ENCODE measurements around the gene RPL27A.
A peak's percentile ranks its signal among the peaks of the same experiment; 100 is the strongest.

Gene RPL27A

GRCh38 chr11:8698917-8699441 is 16.4 kb downstream of the RPL27A start:
- H3K27me3 ChIP-seq = no peaks in the 10 kb centered on the region
- H3K4me2 ChIP-seq = peak overlapping the region; percentile 80 to 96 (median 84)
- no peak overlapping the region for H3K27ac ChIP-seq
- TF ChIP-seq Cebpa-rat (IDR thresholded peaks at IDR 0.05) = no peak
- H3K4me1 ChIP-seq = peaks cover 29 to 53% (median 37%) of the 10 kb centered on the region in 10 experiments
- H3K4me3 ChIP-seq = no peak overlapping the region
- peaks cover 0 to 60% (median 24%) of the 10 kb centered on the region in 11 experiments; a peak in 15 of 22 replicates for H4K20me1 ChIP-seq
- H3K36me3 ChIP-seq = peaks cover 0 to 37% (median 15%) of the 10 kb centered on the region in 11 experiments; a peak in 15 of 22 replicates
- no peaks in the 10 kb centered on the region for H3K9me3 ChIP-seq (replicated peaks in 1 of 11)
- no peak overlapping the region for H3K9ac ChIP-seq

GRCh38 chr11:8699903-8700302 is 17.3 kb downstream of the RPL27A start:
- no peak for TF ChIP-seq Cebpa-rat (IDR thresholded peaks at IDR 0.05)
- Histone ChIP-seq H3K27me3 (no peaks in the 10 kb centered on the region), H3K9ac (peak overlapping the region in 6 of 11 experiments; percentile 3 to 44 (median 20); a peak in 4 of 22 replicates), H3K4me2 (peak overlapping the region; percentile 80 to 96 (median 84)), H3K36me3 (peaks cover 0 to 28% (median 8%) of the 10 kb centered on the region in 11 experiments; a peak in 12 of 22 replicates), H3K4me1 (peaks cover 21 to 62% (median 36%) of the 10 kb centered on the region in 10 experiments), H3K27ac (peak overlapping the region in 9 of 11 experiments; percentile 13 to 65 (median 42); a peak in 12 of 22 replicates), H3K9me3 (replicated peaks in 1 of 11) (no peaks in the 10 kb centered on the region), H4K20me1 (peaks cover 0 to 51% (median 24%) of the 10 kb centered on the region in 11 experiments; a peak in 13 of 22 replicates), H3K4me3 (no peak overlapping the region; a peak in 1 of 20 replicates)

- Histone ChIP-seq H3K36me3 (peaks cover 0 to 9% (median 0%) of the 10 kb centered on the region in 11 experiments; a peak in 3 of 22 replicates), H3K9ac (no peak overlapping the region), H3K27ac (no peak overlapping the region), H3K9me3 (replicated peaks in 1 of 11) (no peaks in the 10 kb centered on the region), H3K4me1 (peaks cover 20 to 60% (median 35%) of the 10 kb centered on the region in 10 experiments), H4K20me1 (peaks cover 0 to 30% (median 13%) of the 10 kb centered on the region in 11 experiments; a peak in 11 of 22 replicates), H3K4me3 (no peak overlapping the region), H3K4me2 (no peak overlapping the region), H3K27me3 (no peaks in the 10 kb centered on the region)
- TF ChIP-seq Cebpa-rat (IDR thresholded peaks at IDR 0.05) = no peak
Measured at GRCh38 chr11:8701891-8702597, 19.5 kb downstream of the RPL27A start.

- Histone ChIP-seq H3K36me3 (peaks cover 0 to 5% (median 0%) of the 10 kb centered on the region in 11 experiments; a peak in 2 of 22 replicates), H4K20me1 (peaks cover 0 to 25% (median 9%) of the 10 kb centered on the region in 11 experiments; a peak in 10 of 22 replicates), H3K9me3 (replicated peaks in 1 of 11) (no peaks in the 10 kb centered on the region), H3K4me2 (no peak overlapping the region), H3K27me3 (no peaks in the 10 kb centered on the region), H3K27ac (no peak overlapping the region), H3K4me1 (peaks cover 21 to 55% (median 32%) of the 10 kb centered on the region in 10 experiments), H3K9ac (no peak overlapping the region), H3K4me3 (no peak overlapping the region)
- no peak for TF ChIP-seq Cebpa-rat (IDR thresholded peaks at IDR 0.05)
Measured at GRCh38 chr11:8702598-8702915, 20.0 kb downstream of the RPL27A start.

GRCh38 chr11:8704136-8704535 is 21.5 kb downstream of the RPL27A start:
- TF ChIP-seq Cebpa-rat (IDR thresholded peaks at IDR 0.05) = no peak
- H3K27ac ChIP-seq = no peak overlapping the region
- no peaks in the 10 kb centered on the region for H3K36me3 ChIP-seq
- H3K4me2 ChIP-seq = peak overlapping the region in 5 of 11 experiments; percentile 45 to 54 (median 50); a peak in 9 of 22 replicates
- H3K4me1 ChIP-seq = peaks cover 28 to 40% (median 33%) of the 10 kb centered on the region in 10 experiments
- H3K9me3 ChIP-seq (replicated peaks in 1 of 11) = no peaks in the 10 kb centered on the region
- no peaks in the 10 kb centered on the region for H3K27me3 ChIP-seq
- H3K4me3 ChIP-seq = no peak overlapping the region
- H3K9ac ChIP-seq = no peak overlapping the region
- peaks cover 0 to 12% (median 0%) of the 10 kb centered on the region in 11 experiments; a peak in 6 of 22 replicates for H4K20me1 ChIP-seq

- Histone ChIP-seq H3K4me3 (no peak overlapping the region), H3K9ac (no peak overlapping the region), H3K9me3 (replicated peaks in 1 of 11) (no peaks in the 10 kb centered on the region), H3K4me2 (peak overlapping the region in 5 of 11 experiments; percentile 45 to 54 (median 50); a peak in 10 of 22 replicates), H3K27me3 (no peaks in the 10 kb centered on the region; a peak in 1 of 22 replicates), H4K20me1 (peaks cover 0 to 3% (median 0%) of the 10 kb centered on the region in 11 experiments; a peak in 2 of 22 replicates), H3K4me1 (peaks cover 18 to 30% (median 25%) of the 10 kb centered on the region in 10 experiments), H3K27ac (0 out of 22 replicates have a peak overlapping the region, but pooled peaks of 1 of the 11 experiments have one; percentile 33), H3K36me3 (no peaks in the 10 kb centered on the region)
- TF ChIP-seq Cebpa-rat (IDR thresholded peaks at IDR 0.05) = no peak
Measured at GRCh38 chr11:8705146-8705545, 22.6 kb downstream of the RPL27A start.

- TF ChIP-seq Cebpa-rat (IDR thresholded peaks at IDR 0.05) = no peak
- Histone ChIP-seq H3K27me3 (no peaks in the 10 kb centered on the region; a peak in 1 of 22 replicates), H3K4me2 (no peak overlapping the region), H3K4me3 (no peak overlapping the region), H4K20me1 (peaks cover 0 to 3% (median 0%) of the 10 kb centered on the region in 11 experiments; a peak in 1 of 22 replicates), H3K9me3 (replicated peaks in 1 of 11) (no peaks in the 10 kb centered on the region), H3K9ac (no peak overlapping the region), H3K36me3 (no peaks in the 10 kb centered on the region), H3K27ac (no peak overlapping the region), H3K4me1 (peaks cover 10 to 25% (median 19%) of the 10 kb centered on the region in 10 experiments; a peak in 19 of 20 replicates)
Measured at GRCh38 chr11:8706673-8707432, 24.3 kb downstream of the RPL27A start.

GRCh38 chr11:8707541-8708191 is 25.1 kb downstream of the RPL27A start:
- H3K27me3 ChIP-seq = no peaks in the 10 kb centered on the region; a peak in 1 of 22 replicates
- H3K36me3 ChIP-seq = no peaks in the 10 kb centered on the region
- peaks cover 0 to under 1% (median 0%) of the 10 kb centered on the region in 11 experiments; a peak in 1 of 22 replicates for H4K20me1 ChIP-seq
- H3K4me3 ChIP-seq = no peak overlapping the region
- peaks cover 10 to 25% (median 19%) of the 10 kb centered on the region in 10 experiments; a peak in 19 of 20 replicates for H3K4me1 ChIP-seq
- no peak overlapping the region for H3K27ac ChIP-seq
- H3K9me3 ChIP-seq (replicated peaks in 1 of 11) = no peaks in the 10 kb centered on the region
- peak overlapping the region in 7 of 11 experiments; percentile 5 to 43 (median 21); a peak in 9 of 22 replicates for H3K4me2 ChIP-seq
- peak overlapping the region in 2 of 11 experiments; percentile 5 to 21; a peak in 1 of 22 replicates for H3K9ac ChIP-seq
- TF ChIP-seq Cebpa-rat (IDR thresholded peaks at IDR 0.05) = no peak

Data from BLaER1 treated with 17β-estradiol and CSF1 and Interleukin-3, amounts not matched to agents 10 nM and 100 nM (cell line).